Kidney epithelial cell (primary cell): ENCODE data around the gene CASZ1. TPM values are rescaled to one million over a fixed set of nuclear protein-coding genes. Genes with fewer than 3 reads are reported as not detected.
A peak's percentile ranks its signal among the peaks of the same experiment; 100 is the strongest.

Experiments
- DNase-seq: peaks from one replicate; pipeline ENCODE4 v3.0.0-alpha.2; 2010; ENCODE audit warnings: low read depth
- H3K27me3 ChIP-seq: 2 replicates; pipeline ENCODE4 v1.6.0; 2011; ENCODE audit warnings: low read length; ENCODE audit not compliant: control insufficient read depth, insufficient read depth
- H3K36me3 ChIP-seq: 2 replicates; pipeline ENCODE4 v1.5.1; 2011; ENCODE audit warnings: low read length; ENCODE audit not compliant: control insufficient read depth, insufficient read depth
- H3K4me3 ChIP-seq: 2 replicates; pipeline ENCODE4 v1.5.1; 2011; ENCODE audit warnings: low read depth, mild to moderate bottlenecking, control low read depth, low read length
- CTCF ChIP-seq: IDR thresholded peaks from 2 replicates; pipeline ENCODE4 v1.5.1; 2011; ENCODE audit warnings: mild to moderate bottlenecking, moderate library complexity, low read length, control low read depth, inconsistent platforms; ENCODE audit not compliant: insufficient read depth, poor library complexity, severe bottlenecking
- total RNA-seq: library from RNA; depleted of rRNA; stranded (reverse); fragments of >200 nt; gene quantifications from 2 replicates; pipeline ENCODE4 v1.2.3, GENCODE V29; 2015

The CASZ1 gene
- total RNA-seq, 1 donor from 2014 or later: 28.2 TPM

- no peak for DNase-seq
- Histone ChIP-seq H3K36me3 (no peaks in the 10 kb centered on the region), H3K4me3 (no peak overlapping the region), H3K27me3 (peaks cover 35% of the 10 kb centered on the region)
- TF ChIP-seq CTCF: no peak
Observed at GRCh38 chr1:10827377-10828333, 31.2 kb upstream of the CASZ1 start.

GRCh38 chr1:10825592-10825991, 29.1 kb upstream of the CASZ1 start:
- DNase-seq: no peak
- Histone ChIP-seq H3K36me3 (no peaks in the 10 kb centered on the region), H3K4me3 (no peak overlapping the region), H3K27me3 (peaks cover 32% of the 10 kb centered on the region)
- TF ChIP-seq CTCF: no peak

- Histone ChIP-seq H3K36me3 (no peaks in the 10 kb centered on the region), H3K27me3 (peaks cover 29% of the 10 kb centered on the region), H3K4me3 (no peak overlapping the region)
- peak; percentile 58 for DNase-seq
- TF ChIP-seq CTCF: no peak
Observed at GRCh38 chr1:10824821-10825540, 28.5 kb upstream of the CASZ1 start.

- DNase-seq: no peak
- TF ChIP-seq CTCF: no peak
- Histone ChIP-seq H3K36me3 (no peaks in the 10 kb centered on the region), H3K4me3 (no peak overlapping the region), H3K27me3 (peaks cover 24% of the 10 kb centered on the region)
Observed at GRCh38 chr1:10823000-10823401, 26.6 kb upstream of the CASZ1 start.

- Histone ChIP-seq H3K4me3 (no peak overlapping the region), H3K36me3 (no peaks in the 10 kb centered on the region), H3K27me3 (peaks cover 17% of the 10 kb centered on the region)
- no peak for DNase-seq
- TF ChIP-seq CTCF: no peak
Observed at GRCh38 chr1:10821388-10821787, 24.9 kb upstream of the CASZ1 start.
